Esophagus muscularis mucosa (tissue), 4 donors: Measurements from ENCODE around the gene GADD45A.

Experiments used
- EP300 ChIP-seq: sonication (generic); formaldehyde crosslinking; IDR thresholded peaks from one replicate; pipeline ENCODE4 v1.6.1; 2017; ENCODE audit warnings: antibody characterized with exemption
- POLR2A ChIP-seq: fragments of 450-650 bp; IDR thresholded peaks from one replicate; pipeline ENCODE4 v1.6.1; 2017; ENCODE audit warnings: antibody characterized with exemption, moderate library complexity, mild to moderate bottlenecking, low read depth
- POLR2AphosphoS5 ChIP-seq, 2 donors: sonication (generic); formaldehyde crosslinking; IDR thresholded peaks; one replicate each; pipeline ENCODE4 v1.6.1; 2017; ENCODE audit warnings: antibody characterized with exemption in 2 of 2
- TF ChIP-seq, protein P1 (sequence below), 3 experiments: fragments of 200-600 bp in 2 of 3; fragments of 450-650 bp in 1 of 3; sonication (generic) in 2 of 3; IDR thresholded peaks; one replicate each; pipeline ENCODE4 v1.5.1; 2017 to 2019; ENCODE audit warnings: antibody characterized with exemption in 3 of 3, mild to moderate bottlenecking in 2 of 3, moderate library complexity in 1 of 3

DNA sequence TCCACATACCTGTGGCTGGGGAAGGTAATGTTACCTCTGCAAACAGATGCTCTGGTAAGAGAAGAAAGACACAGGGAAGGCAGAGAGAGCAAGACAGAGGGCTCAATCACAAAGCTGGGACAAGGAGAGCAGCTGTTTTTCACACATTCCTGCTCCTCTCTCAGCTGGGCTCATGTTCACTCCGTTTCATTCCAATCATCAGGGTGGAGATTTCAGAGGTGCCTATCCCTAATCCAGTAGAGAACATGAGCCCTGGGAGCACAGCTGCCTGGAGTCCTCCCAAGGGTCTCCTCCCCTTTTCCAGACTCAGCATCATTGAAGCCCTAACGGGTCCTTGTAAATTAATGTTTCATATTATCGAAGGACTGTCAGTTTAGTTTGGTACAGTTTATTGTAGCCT, 19.4 kb downstream of the GADD45A start:
- no peak for TF ChIP-seq POLR2A
- TF ChIP-seq, protein P1, sequence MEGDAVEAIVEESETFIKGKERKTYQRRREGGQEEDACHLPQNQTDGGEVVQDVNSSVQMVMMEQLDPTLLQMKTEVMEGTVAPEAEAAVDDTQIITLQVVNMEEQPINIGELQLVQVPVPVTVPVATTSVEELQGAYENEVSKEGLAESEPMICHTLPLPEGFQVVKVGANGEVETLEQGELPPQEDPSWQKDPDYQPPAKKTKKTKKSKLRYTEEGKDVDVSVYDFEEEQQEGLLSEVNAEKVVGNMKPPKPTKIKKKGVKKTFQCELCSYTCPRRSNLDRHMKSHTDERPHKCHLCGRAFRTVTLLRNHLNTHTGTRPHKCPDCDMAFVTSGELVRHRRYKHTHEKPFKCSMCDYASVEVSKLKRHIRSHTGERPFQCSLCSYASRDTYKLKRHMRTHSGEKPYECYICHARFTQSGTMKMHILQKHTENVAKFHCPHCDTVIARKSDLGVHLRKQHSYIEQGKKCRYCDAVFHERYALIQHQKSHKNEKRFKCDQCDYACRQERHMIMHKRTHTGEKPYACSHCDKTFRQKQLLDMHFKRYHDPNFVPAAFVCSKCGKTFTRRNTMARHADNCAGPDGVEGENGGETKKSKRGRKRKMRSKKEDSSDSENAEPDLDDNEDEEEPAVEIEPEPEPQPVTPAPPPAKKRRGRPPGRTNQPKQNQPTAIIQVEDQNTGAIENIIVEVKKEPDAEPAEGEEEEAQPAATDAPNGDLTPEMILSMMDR (IDR thresholded peaks at IDR 0.05), result no peak
- no peak for TF ChIP-seq POLR2AphosphoS5 (IDR thresholded peaks at IDR 0.05)
- TF ChIP-seq EP300, result no peak
